ENCODE results near the gene CAP2.
A peak's percentile ranks its signal among the peaks of the same experiment; 100 is the strongest.
"Not testable (repeated sequence)": the region's sequence is repeated elsewhere in the genome, so short reads cannot be mapped to it uniquely, and the experiment has no call there.

CAP2 gene

DNA sequence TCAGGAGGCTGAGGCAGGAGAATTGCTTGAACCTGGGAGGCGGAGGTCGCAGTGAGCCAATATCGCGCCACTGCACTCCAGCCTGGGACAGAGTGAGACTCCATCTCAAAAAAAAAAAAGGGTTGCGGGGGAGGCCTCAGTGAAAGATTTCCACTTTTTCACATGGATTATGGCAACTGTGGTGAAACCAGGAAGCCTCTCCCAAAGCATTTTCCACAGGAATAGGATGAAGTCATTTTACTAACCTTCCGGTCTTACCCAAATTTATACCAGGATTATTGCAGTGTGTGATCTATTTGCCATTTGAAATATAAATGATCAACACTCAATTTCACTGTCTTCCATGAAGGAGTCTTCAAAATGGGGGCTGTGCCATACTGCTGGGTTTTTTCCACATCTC is 113.1 kb downstream of the CAP2 start:
- no peak for DNase-seq

DNA sequence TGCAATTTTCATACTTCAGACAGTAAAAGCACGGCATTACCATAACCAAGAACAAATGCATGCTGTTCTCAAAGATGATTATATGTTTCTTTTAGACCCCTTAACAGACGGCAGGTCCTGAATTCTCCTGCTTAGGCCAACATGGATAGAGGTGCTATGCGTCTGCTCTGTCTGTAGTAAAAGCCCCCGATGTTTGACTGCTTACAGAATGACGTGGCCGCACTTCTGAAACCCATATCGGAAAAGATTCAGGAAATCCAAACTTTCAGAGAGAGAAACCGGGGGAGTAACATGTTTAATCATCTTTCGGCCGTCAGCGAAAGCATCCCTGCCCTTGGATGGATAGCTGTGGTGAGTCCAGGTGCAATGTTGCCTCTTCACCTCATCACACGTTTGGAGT is 113.6 kb downstream of the CAP2 start:
- DNase-seq, result no peak

DNA sequence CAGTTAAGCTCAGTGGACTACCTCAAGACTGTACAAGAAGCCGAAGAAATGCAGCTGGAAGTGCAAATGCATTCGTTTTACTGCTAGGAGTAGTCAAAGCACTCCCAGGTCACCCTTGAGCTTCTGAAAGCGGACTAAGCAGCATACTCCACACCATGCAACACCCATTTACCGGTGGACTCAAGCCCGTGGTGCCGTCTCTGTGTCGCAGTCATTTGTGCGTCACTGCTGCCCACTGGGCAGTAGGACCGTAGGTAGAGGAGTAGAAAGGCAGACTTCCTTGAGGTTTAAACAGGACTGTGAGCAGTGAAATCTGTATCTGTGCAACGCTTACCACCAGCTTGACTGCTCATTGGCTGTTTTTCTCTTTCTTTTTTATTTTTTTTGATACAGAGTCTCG is 117.7 kb downstream of the CAP2 start:
- no peak for DNase-seq

DNA sequence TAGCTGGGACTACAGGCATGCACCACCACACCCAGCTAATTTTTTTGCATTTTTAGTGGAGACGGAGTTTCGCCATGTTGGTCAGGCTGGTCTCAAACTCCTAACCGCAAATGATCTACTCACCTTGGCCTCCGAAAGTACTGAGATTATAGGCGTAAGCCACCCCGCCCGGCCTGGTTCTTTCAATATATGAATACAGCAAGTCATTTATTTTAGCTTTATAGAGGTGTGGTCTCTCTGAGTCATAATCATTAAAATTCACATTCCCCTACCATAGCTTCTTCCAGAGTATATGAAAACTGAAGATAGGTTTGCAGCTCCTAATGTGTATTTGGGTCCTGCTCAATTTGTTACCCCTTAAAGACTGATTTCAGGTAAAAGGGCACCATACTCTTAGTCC is 118.2 kb downstream of the CAP2 start:
- no peak for DNase-seq

DNA sequence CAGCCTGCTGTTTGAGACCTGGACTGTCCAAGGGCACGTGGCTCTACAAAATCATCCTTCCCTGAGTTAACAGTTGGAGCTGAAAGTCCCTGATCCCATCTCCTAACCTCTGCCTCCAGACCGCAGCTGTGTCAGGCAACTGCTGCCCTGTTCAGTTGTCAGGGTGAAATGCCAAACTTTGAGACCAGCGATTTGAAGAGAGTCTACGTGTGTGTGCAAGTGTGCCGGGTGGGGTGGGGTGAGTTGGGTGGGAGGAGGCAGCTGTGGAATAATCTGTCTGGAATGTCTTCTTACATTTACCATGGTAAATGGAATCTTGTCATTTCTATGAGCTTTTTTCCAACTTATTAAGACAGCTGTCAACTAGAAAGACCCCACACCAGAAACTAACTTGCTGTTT is 125.7 kb downstream of the CAP2 start:
- no peak for DNase-seq

DNA sequence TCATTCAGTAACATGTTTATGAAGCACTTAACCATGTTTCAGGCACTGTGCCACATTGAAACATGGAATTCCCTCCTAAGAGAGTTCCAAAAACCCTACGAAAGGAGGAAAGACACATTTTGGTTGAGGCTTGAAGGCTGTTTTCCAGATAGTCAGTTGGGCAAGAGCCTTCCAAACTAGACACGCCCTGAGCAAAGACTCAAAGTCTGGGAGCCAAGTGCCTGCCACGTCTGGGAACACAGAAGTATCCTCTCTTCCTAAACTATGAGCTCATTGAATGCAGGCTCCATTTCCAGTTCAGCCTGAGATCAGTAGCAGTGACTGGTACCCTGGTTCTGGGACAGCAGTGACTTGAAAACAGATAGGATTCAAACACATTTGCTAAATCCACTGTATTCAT is 132.2 kb downstream of the CAP2 start:
- DNase-seq, result no peak

DNA sequence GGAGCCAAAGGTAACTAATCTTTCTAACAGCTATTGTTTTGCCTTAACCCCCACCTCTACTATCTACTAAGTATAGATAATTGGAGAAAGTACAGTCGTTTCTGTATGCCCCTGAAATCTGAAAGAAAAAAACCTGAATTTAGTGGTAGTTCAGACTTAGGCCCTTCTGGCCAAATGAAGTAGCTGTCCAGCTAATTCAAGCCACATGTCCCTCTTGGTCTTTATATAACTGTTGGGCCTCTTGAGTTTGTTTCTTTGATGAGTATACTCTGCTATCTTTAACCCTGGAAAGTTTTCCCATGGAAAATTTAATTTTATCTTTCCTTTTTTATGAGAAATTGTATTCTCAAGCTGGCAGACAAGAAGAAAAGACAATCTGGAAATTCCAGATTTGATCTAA is 133.7 kb downstream of the CAP2 start:
- no peak for DNase-seq

DNA sequence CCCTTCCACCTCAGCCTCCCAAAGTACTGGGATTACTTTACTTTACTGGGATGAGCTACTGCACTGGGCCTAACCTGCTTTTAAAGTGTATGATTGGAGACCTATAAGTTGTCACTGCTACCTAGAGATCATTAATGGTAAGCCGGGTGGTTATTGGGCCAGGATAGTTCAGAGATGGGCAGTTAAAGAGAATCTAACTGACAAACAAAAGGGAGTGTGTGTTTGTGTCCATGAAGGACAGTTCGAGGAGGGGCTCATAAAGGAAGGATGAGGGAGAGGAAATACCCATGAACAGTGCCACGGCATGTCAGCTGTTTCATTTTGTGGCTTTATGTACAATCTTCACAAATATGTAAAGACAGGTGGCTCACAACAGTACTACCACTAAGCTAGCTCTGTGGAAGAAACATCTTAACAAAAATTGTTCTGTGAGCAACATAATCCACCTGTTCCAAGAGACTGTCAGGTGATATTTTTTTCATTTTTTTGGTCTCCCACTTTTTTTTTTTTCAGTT is 137.0 kb downstream of the CAP2 start:
- DNase-seq, result no peak

DNA sequence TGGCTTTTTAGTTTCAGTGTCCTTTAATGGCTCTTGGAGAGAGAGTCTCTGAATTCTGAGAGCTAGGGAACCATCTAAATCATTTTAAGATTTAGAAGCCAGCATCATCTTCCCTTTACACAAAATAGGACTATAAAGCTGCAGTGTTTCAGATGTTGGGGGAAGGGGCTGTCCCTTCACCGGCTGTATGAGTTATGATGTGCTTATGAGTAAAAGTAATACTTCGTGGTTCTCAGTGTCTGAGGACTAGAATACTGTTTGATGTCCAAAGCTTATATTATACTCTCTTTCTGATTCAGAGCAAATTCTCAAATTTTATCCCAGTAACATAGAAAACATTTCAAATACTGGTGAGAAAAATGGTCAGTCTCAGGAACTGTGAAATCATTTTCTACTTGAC is 143.2 kb downstream of the CAP2 start:
- DNase-seq, result no peak

DNA sequence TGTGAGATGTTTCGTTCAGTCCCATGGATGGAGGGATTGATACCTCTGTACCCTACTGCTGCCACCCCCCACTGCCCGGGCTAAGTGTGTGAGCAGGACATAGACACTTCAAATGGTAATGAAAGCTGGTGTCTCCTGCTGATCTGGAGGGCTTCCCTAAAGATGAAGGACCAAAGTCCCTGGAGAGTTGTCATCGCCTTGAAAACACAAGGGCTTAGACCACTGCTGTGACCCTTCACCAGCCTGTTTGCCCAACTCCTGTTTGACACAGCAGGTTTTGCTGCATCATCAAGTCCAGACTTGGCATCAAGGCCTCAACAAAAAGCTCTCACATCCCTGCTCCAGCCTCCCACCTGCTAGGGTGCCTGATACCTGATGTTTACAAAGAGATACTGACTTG is 148.8 kb downstream of the CAP2 start:
- no peak for DNase-seq

DNA sequence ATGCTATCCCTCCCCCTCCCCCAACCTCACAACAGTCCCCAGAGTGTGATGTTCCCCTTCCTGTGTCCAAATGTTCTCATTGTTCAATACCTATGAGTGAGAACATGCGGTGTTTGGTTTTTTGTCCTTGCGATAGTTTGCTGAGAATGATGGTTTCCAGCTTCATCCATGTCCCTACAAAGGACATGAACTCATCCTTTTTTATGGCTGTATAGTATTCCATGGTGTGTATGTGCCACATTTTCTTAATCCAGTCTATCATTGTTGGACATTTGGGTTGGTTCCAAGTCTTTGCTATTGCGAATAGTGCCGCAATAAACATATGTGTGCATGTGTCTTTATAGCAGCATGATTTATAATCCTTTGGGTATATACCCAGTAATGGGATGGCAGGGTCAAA is 152.3 kb downstream of the CAP2 start:
- DNase-seq, result not testable (repeated sequence)

DNA sequence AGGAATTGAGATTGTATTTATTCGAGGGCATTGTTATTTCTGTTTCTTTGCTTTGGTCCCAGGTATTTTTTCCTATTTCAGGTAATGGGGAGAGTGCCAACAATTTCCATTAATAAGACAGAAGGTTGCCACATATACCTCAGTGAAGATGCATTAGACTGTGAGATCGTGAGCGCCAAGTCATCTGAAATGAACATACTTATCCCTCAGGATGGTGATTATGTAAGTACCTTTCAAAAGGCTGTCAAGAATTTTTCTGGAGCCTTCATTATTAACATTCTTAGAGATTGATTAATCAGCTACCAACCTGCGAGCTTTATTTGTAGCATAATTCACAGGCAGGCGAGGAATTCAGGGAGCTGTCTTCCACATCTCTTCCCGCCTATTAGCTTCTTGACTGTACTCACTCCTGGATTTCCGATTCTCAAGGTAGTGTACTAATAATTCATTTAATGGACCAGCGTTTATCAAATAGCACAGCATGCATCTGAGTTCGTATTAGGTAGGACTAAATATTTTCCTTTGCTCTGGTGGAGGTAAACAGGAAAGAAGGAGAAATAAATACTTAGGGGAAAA is 158.1 kb downstream of the CAP2 start:
- no peak for DNase-seq

DNA sequence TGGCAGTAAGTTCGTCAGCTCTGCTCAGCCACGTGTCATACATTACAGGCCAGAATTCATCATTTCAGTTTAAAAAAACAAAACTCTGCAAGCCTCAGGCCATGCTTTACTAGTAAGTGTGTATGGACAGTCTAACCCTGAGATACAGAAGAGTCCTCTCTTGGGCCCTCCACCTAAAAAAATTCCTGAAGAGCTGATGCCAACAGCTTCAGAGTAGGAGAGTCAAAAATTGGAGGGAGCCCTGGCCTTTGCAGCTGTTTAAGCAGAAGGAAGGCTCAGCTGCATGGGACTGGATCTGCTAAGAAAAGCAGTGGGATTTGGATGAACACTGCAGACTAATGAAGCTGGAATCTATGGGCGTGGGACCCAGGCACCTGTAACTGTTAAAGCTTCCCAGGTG is 159.5 kb downstream of the CAP2 start:
- DNase-seq, result no peak

DNA sequence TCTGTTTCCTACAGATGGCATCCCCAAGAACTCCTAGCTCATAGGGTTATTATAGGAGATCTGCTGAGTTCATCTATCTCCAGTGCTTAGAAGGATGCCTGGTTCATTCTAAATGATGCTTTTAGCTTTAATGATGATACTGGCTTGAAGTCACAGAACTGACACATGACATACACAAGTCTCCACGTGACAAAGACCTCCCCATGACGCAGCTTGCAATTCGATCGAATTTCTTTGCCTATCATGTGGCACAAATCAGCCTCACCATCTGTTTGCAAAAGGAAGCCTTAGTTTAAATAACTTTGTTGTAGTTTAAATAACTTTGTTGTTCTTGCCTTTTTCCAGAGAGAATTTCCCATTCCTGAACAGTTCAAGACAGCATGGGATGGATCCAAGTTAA is 162.6 kb downstream of the CAP2 start:
- no peak for DNase-seq

DNA sequence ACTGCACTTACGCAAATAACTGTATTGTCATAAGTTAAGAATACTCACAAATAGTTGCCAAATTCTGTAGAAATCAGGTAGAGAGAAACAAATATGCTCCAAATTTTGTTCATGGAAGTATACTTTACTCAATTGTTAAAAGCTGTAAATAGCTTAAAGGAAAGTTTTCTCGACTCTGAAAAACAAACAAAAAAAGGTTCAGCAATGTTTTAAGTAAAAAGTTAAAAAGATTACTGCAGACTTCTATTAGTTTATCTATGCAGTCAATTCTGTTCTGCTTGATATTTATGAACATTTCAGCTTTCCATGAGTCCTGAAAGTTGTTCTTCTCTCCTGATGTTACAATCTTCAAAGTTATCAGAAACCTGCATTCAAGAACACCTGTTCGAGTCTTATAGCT is 169.2 kb downstream of the CAP2 start:
- no peak for DNase-seq

DNA sequence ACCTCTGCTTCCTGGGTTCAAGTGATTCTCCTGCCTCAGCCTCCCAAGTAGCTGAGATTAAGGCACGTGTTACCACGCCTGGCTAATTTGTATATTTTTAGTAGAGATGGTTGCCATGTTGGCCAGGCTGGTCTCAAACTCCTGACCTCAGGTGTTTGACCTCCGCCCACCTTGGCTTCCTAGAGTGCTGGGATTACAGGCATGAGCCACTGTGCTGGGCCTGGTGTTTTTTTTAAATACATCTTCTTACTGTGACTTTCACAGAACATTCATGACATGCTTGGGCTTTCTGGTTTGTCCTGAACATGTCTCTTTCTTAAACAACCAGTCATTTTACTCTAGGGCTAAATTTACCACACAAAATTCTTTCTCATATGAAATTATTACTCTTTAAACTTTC is 172.0 kb downstream of the CAP2 start:
- DNase-seq, result no peak

DNA sequence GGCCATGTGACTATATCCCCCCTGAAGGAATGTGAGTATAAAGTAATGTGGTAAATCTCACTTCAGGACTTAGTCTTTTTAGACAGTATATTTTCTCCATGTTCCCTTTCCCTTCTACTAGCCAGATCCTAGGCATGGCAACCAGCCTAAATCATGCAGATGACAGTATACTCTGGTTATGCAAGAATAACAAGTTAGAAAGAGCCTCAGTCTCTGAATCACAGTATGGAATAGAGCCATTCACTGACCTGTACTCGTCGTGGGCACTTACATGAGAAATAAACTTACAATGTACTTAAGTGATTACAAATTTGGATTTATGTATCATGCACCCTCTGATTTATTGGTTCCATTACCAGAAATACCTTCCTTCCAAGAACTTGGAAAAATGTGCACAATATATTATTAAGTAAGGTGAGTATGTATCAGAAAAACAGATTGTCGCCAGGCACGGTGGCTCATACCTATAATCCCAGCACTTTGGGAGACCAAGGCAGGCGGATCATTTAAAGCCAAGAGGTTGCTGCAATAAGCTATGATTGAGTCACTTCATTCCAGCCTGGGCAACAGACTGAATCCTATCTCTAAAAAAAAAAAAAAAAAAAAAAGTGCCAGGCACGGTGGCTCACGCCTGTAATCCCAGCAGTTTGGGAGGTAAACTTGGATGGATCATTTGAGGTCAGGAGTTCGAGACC is 181.6 kb downstream of the CAP2 start:
- DNase-seq, result no peak

DNA sequence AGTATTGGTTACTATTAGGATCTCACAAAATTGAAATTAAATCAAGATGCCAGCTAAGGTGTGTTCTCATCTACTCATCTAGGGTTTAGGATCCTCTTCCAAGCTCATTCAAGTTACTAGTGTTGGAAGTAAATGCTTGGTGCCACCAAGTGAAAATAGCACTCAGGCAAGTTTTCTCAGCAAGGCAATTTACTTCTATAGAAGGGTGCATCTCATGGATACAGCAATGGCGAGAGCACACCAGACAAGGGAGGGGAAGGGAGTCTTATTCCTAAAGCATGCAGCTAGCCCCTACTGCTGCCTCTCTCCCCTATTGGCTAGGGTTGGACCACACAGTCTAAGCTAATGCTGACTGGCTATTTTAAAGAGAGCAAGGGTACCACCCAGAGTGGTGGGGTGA is 183.7 kb downstream of the CAP2 start:
- no peak for DNase-seq

DNA sequence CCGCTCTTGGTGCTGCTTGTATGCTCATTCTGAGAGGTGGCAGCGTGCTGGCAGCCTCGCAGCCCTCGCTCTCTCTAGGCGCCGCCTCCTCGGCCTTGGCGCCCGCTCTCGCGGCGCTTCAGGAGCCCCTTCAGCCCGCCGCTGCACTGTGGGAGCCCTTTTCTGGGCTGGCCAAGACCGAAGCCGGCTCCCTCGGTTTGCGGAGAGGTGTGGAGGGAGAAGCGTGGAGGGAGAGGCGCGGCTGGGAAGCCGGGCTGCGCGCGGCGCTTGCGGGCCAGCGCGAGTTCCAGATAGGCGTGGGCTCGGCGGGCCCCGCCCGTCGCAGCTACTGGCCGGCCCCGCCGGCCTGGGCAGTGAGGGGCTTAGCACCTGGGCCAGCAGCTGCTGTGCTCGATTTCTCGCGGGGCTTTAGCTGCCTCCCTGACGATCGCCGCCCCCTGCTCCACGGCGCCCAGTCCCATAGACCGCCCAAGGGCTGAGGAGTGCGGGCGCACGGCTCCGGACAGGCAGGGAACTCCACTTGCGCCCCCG is 187.2 kb downstream of the CAP2 start:
- no peak for DNase-seq

DNA sequence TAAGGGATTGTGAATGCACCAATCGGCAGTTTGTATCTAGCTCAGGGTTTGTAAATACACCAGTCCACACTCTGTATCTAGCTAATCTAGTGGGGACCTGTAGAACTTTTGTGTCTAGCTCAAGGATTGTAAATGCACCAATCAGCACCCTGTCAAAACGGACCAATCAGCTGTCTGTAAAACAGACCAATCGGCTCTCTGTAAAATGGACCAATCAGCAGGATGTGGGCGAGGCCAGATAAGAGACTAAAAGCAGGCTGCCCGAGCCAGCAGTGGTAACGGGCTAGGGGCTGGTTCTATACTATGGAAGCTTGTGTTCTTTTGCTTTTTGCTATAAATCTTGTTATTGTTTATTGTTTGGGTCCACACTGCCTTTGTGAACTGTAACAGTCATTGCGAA is 187.9 kb downstream of the CAP2 start:
- DNase-seq, result not testable (repeated sequence)

DNA sequence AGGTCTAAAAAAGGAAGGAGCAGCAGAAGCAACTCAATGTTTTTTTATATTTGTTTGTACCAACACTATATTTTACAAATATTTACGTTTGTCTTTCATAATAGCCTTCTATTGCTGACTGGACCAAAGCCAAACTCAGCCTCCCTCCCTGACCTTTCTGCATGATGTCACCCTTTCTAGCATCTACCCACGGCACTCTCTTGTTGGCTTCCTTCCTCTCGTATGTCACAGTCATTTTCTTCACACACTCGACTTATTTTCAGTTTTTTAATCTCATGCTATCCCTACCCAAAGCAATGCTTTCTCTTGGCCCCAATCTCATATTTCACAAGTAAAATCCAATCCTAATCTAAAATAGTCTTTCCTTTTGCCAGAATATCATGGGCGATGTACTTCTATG is 190.4 kb downstream of the CAP2 start:
- DNase-seq, result no peak

DNA sequence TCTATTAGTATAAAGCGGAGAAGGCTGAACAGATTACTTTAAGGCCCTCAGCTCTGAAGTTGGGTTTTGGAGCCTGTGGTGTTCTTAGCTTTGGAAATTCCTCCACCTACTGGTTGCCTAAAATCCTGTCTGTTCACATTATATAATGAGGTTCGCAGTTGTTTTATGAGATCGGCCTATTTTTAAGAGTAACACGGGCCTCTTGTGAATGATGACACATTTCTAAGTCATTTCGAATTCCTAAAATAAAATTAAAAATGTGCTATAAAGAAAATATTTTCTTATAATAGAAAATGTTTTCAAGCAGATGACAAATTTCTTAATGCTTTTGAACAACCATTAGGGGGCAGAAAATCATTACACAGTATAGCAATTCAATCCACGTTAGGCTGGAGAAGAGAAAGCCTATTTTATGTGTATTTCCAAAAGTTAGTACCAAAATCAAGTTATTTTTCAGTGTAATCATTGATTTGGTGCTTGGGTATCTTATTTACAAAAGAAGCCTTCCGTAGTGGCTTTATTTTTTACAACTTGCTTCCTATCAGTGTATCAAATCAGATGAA is 190.9 kb downstream of the CAP2 start:
- peak; percentile 60 for DNase-seq

DNA sequence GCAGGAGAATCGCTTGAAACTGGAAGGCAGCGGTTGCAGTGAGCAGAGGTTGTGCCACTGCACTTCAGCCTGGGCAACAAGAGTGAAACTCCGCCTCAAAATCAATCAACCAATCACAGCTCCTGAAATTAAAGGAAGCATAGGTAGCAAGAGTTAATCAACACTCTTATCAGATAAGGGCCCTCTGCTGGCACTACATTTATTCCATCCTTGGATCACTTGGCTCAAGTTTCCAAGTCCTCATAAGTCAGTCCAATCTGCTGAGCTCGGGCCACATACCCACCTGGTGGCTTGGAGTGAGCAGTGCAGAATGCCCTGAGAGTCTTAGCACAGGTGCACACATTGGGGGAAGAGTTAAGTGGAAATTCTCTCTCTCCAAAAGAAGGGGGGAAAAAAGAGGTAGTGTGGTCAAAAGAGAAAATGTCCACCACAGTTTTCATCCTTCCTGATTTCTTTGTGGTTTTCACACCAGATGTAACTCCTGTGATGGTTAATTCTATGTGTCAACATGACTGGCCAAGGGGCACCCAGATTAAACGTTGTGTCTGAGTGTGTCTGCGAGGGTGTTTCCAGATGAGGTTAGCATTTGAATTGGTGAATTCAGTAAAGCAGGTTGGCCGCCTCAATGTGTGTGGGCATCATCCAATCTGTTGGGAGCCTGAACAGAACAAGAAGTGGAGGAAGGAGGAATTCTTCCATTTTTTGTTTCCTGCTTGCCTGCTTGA is 192.5 kb downstream of the CAP2 start:
- no peak for DNase-seq

DNA sequence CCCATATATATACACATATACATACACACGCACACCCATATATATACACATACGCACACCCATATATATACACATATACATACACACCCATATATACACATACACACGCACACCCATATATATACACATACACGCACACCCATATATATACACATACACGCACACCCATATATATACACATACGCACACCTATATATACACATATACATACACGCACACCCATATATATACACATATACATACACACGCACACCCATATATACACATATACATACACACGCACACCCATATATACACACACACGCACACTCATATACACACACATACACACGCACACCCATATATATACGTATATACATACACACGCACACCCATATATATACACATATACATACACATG is 193.2 kb downstream of the CAP2 start:
- not testable (repeated sequence) for DNase-seq
